ENCODE measurements around the gene SP7.
"Not testable (repeated sequence)": the region's sequence is repeated elsewhere in the genome, so short reads cannot be mapped to it uniquely, and the experiment has no call there.

DNA sequence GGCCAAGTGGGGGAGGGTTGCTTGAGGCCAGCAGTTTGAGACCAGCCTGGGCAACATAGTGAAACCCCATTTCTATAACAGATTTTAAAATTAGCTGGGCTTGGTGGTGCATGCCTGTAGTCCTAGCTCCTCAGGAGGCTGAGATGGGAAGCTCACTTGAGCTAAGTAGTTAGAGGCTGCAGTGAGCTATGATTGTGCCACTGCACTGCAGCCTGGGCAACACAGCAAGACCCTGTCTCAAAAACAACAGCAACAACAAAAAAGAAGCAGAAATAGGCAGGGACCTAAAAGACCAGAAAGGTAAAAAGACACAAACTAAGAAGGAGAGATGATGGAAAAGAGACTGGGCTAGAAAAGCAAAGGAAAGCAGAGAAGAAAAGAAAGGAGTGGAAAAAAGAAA lies 3.8 kb downstream of the SP7 start:
- TF ChIP-seq CTCF, POLR2A (IDR thresholded peaks at IDR 0.05): not testable (repeated sequence)

Measured in esophagus squamous epithelium (tissue), 4 donors.